Thoracic aorta (tissue), 2 donors: ENCODE data around the gene UHRF1. TPM values are rescaled to one million over a fixed set of nuclear protein-coding genes. Genes with fewer than 3 reads are reported as not detected.

Source experiments
- ATAC-seq: fragments of 150-250 bp; one replicate; pipeline ENCODE4 v1.8.0; 2017; ENCODE audit warnings: low read depth; ENCODE audit not compliant: insufficient number of reproducible peaks, low FRiP score
- DNase-seq: peaks from one replicate; pipeline ENCODE4 v3.0.0-alpha.2; 2020; ENCODE audit warnings: low spot score
- H3K27ac ChIP-seq, 2 donors: fragments of 200-600 bp; sonication (generic); 1 replicate in 1 of 2; 2 replicates in 1 of 2; pipeline ENCODE4 v1.5.1; 2016; ENCODE audit warnings: mild to moderate bottlenecking in 2 of 2, moderate library complexity in 2 of 2
- H3K27me3 ChIP-seq: fragments of 200-600 bp; sonication (generic); replicated peaks from 2 replicates; pipeline ENCODE4 v1.6.0; 2016; ENCODE audit warnings: mild to moderate bottlenecking; ENCODE audit not compliant: insufficient read depth
- H3K36me3 ChIP-seq: fragments of 200-600 bp; sonication (generic); one replicate; pipeline ENCODE4 v1.5.1; 2016
- H3K4me1 ChIP-seq, 2 donors: fragments of 200-600 bp; sonication (generic); 1 replicate in 1 of 2; 2 replicates in 1 of 2; pipeline versions ENCODE4 v1.5.1 to v1.6.0; 2016; ENCODE audit warnings: low read depth in 2 of 2, mild to moderate bottlenecking in 1 of 2; ENCODE audit not compliant: control insufficient read depth in 1 of 2
- H3K4me3 ChIP-seq: fragments of 200-600 bp; sonication (generic); 2 replicates; pipeline ENCODE4 v1.5.1; 2016; ENCODE audit warnings: mild to moderate bottlenecking
- H3K9me3 ChIP-seq: fragments of 200-600 bp; sonication (generic); 2 replicates; pipeline ENCODE4 v1.5.1; 2016
- CTCF ChIP-seq: fragments of 200-600 bp; sonication (generic); IDR thresholded peaks from one replicate; pipeline ENCODE4 v1.5.1; 2019; ENCODE audit warnings: antibody characterized with exemption
- total RNA-seq, 2 donors: library from RNA; depleted of rRNA; stranded (reverse); fragments of >200 nt; gene quantifications; one replicate each; pipeline versions ENCODE4 v1.1.0 to v1.2.3, GENCODE V29; 2016

The UHRF1 gene
- total RNA-seq, 2 donors from 2014 or later: 1.6 to 2.2 TPM

- Histone ChIP-seq H3K27ac (peak within 1 kb of the TSS; percentile 68 to 83), H3K4me3 (peak within 1 kb of the TSS; percentile 82), H3K4me1 (peaks cover 3 to 22% of the 10 kb centered on the region in 2 donors), H3K9me3 (no peaks in the 10 kb centered on the region), H3K27me3 (no peaks in the 10 kb centered on the region), H3K36me3 (no peaks in the 10 kb centered on the region)
- no peak for TF ChIP-seq CTCF
- DNase-seq (peak; percentile 95), ATAC-seq (peak; percentile 91)
Observed at GRCh38 chr19:4867534-4868285, 41.6 kb upstream of the UHRF1 start, which contains the start of gene PLIN3. Gene PLIN3 (minus strand): TSS chr19:4867667. CDS start chr19:4861394, 6,273 bp downstream.

GRCh38 chr19:4868286-4868834, 40.9 kb upstream of the UHRF1 start:
- H3K36me3 ChIP-seq: no peaks in the 10 kb centered on the region
- ATAC-seq (no peak), DNase-seq (no peak)
- TF ChIP-seq CTCF: no peak
- no peaks in the 10 kb centered on the region for H3K9me3 ChIP-seq
- peak overlapping the region; percentile 82 for H3K4me3 ChIP-seq
- no peaks in the 10 kb centered on the region for H3K27me3 ChIP-seq
- peak overlapping the region in 1 of 2 donors; percentile 68 for H3K27ac ChIP-seq
- H3K4me1 ChIP-seq: peaks cover 3 to 22% of the 10 kb centered on the region in 2 donors

GRCh38 chr19:4870025-4870700, 39.1 kb upstream of the UHRF1 start:
- Histone ChIP-seq H3K27me3 (no peaks in the 10 kb centered on the region), H3K4me3 (no peak overlapping the region), H3K4me1 (peaks cover 3 to 22% of the 10 kb centered on the region in 2 donors), H3K27ac (no peak overlapping the region), H3K36me3 (no peaks in the 10 kb centered on the region), H3K9me3 (no peaks in the 10 kb centered on the region)
- DNase-seq: peak; percentile 60
- TF ChIP-seq CTCF: no peak
- no peak for ATAC-seq

DNA sequence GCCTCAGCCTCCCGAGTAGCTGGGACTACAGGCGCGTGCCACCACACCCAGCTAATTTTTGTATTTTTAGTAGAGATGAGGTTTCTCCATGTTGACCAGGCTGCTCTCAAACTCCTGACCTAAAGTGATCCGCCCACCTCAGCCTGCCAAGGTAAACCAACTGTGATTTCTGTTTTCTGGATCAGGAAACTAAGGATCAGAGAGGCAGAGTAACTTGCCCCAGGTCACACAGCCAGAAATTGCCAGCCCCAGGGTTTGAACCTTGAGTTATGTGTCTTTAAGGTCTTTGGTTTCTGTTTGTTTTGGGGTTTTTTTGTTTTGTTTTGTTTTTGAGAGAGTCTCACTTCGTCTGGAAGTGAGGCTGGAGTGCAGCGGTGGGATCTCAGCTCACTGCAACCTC, 37.6 kb upstream of the UHRF1 start:
- no peaks in the 10 kb centered on the region for H3K36me3 ChIP-seq
- ATAC-seq: no peak
- no peaks in the 10 kb centered on the region for H3K27me3 ChIP-seq

More for the DNA sequence above, 37.6 kb upstream of the UHRF1 start:
- DNase-seq: no peak
- Histone ChIP-seq H3K9me3 (no peaks in the 10 kb centered on the region), H3K4me1 (peaks cover 3 to 15% of the 10 kb centered on the region in 2 donors), H3K27ac (no peak overlapping the region), H3K4me3 (no peak overlapping the region)
- TF ChIP-seq CTCF: no peak
